Amniotic epithelial cell (primary cell): ENCODE data around the gene CYP24A1.

ENCODE experiments used
- DNase-seq: peaks from one replicate; pipeline ENCODE4 v3.0.0-alpha.2; 2010; ENCODE audit warnings: low read depth

CYP24A1 gene

DNA sequence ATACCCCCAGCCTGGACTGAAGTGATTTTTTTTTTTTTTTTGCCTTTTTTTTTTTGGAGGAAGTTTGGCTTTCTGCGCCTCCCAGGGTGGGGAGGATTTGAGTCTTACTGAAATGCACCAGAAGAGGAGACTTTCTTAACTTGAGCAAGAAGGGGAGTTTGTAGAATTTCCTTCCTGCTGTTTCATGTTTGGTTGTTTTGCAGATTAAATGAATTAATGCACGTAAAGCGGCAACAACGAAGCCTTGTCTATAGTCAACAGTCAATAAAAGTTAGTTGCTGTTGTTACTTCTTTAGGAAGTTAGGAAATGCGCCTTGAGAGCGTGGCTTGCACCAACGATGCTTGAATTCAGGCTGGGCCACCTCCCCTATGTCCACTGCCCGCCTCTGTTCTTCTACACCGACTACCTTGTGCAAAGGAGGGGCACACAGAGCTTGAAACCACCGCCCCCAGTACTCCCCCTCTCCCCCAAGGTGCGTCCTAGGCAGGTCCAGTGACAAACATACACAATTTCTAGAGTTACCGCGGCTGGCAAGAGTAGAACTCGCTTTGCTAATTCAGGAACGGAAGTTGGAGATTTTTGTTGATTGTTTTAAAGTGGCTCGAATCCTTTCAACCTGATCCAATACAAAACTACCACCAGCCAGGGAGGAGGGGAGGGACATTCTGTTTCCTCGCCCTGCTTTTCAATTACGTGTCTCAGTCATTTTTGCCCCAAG is 830 bp upstream of the CYP24A1 start:
- no peak for DNase-seq

DNA sequence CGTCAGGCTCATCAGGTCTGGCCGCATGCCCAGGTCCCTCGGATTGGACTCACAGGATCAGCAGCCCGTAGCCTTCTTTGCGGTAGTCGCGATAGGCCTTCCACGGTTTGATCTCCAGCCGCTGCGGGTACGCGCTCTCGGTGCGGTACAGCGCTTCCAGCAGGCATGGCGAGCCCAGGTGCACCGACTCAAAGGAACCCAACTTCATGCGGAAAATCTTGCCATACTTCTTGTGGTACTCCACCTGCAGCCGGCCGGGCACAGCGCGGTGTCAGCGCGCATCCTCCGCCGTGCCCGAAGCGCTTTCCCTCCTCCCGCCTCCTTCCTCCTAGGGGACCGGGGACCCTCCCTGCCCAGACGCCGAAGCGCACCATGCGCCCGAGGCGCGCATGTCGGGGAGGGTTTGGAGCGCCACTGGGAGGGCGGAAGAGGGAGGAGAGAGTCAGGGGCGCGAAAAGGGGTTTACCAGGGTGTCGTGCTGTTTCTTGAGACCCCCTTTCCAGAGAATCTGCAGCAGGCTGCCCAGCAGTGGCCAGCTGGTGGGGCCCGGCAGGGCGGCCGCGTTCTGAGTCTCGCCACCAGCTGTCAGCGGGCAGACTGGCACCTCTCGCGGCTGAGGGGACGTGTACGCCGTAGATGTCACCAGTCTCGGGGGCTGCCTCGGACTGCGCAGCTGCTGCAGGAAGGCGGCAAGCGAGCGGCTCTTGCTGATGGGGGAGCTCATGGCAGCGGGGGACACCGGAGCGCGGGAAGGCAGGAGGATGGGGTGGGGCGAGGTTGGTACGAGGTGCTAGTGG is 732 bp downstream of the CYP24A1 start:
- DNase-seq: no peak

DNA sequence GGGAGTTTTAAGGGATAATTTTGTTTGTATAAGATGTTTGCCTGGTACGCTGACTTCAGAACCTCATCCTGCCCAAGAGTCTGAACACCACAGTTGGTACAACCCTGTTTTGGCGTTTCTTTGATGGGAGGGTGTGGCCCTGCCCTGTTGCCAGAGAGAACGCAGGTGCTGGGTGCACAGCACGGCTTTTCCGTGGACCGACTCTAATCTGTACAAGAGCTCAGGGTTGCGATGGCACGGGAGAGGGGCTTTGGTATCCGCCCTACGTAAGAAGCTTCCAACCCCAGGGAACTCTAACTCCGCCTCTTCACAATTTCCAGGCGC is 1.3 kb downstream of the CYP24A1 start:
- no peak for DNase-seq

DNA sequence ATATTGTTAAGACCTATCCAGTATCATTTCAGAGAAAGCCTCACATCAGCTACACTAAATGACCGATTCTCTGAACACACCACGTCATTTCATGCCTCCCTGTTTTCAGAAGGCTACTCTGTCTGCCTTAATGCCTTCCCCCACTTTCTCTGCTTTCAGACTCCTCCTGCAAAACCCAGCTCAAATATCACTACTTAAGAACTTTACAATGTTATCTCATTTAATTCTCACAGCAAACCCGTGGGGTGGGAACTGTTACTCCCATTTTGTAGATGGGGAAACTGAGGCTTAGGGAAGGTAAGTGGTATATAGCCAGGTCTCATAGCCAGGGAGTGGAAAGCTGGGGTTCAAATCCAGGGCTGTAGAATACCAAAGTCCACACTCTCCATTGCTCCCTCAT is 2.8 kb downstream of the CYP24A1 start:
- DNase-seq: no peak

DNA sequence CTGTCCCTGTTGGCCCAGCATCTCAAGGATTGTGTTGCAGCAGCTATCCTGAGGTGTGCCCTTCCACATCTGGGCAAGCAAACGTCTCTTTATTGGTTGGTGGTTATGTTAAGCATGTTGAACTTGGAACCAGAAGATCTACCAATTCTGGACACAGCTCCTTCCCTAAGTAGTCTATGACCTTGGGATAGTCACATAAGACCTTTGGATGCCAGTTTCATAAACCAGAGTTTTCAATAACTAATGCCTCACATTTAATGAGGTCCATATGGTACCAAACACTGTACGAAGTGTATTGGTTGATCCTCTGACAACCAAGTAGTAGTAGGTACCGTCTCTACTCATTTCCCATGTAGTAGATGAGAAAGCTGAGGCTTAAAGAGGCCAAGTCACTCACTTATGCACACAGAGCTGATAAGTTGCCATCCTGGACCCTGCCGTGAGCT is 3.7 kb downstream of the CYP24A1 start:
- no peak for DNase-seq

DNA sequence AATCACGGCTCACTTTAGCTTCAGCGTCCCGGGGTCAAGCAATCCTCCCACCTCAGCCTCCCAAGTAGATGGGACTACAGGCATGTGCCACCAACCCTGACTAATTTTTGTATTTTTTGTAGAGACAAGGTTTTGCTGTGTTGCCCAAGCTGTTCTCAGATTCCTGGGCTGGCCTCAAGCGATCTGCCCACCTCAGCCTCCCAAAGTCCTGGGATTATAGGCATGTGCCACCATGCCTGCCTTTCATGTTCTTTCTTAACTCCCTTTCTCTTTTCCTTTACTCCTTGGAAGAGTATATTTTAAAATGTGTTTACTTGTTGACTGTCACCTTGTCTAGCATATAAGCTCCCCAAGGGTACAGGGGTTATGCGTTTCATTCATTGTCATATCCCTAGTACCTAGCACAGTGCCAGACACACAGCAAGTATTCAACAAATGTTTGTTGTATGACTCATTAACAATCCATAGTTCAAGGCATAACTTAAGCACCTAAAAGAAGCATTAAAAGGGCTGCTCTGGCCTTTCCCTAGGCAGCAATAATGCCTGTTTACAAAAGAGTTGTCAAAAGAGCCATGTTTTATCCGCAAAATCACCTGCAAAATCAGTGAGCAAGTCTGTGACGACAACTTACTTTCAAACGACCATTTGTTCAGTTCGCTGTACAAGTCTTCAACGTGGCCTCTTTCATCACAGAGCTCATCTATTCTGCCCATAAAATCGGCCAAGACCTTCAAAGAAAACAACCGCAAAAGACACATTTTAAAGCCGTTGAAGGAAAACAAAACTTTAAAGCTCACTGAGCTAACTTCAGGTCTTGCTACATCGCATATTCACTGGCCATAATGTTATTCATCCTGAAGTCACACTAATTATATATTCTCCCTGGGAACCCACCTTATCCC is 4.6 kb downstream of the CYP24A1 start:
- DNase-seq: no peak

DNA sequence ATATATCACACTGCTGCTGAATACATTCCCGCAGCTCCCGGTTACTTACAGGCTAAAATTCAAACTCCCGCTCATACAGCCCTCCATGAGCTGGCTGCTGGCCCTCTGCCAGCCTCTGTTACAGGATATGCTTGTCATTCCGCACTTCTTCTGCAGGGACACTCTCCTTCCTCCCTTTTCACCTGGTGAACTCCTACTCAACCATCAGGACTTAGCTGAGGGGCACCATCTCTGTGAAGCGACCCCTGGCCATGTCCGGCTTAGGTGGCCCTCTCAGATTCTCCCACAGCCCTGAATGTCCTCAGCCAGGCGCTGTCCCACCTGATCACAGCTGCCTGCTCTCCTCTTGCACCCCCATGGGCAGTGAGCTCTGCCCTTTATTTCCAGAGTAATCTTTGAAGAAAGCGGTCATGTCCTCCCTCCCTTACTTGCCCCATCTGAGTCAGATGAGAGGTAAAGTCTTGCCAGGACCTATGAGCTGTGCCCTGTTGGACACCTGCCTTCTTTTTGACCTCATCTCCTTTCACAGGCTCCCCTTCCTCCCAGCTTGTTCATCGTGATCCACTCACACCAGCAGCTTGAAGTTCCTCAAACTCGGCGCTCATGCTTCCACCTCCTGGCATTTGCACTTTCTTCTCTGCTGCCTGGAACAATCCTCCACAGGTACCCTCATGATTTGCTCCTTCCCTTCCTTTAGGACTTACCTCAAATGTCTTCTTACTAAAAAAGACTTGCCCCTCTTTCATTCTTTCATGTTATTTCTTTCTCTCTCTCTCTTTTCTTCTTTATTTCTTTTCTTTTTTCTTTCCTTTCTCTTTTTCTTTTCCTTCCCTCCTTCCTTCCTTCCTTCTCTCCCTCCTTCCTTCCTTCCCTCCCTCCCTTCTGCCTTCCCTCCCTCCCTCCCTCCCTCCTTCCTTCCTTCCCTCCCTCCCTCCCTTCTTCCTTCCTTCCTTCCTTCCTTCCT is 5.6 kb downstream of the CYP24A1 start:
- DNase-seq: no peak

DNA sequence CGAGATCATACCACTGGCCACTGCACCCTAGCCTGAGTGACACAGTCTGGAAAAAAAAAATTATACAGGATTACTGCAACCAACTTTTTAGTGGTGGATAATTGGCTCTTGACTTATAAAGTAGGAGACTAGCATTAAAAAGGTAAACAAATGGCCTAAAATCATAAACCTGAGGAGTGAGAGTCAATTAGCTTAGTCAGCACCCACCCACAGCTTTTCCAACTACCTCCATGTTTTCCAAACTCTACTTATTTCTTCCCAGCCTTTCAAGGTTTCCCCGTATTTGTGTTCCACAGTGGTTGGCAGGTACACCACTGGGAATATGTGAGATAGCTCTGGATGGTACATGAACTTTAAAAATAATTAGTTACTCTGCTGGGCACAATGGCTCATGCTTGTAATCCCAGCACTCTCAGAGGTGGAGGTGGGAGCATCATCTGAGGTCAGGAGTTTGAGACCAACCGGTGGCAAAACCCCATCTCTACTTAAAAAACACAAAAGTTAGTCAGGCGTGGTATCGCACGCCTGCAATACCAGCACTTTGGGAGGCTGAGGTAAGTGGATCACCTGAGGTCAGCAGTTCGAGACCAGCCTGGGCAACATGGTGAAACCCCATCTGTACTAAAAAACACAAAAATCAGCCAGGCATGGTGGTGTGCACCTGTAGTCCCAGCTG is 6.7 kb downstream of the CYP24A1 start:
- DNase-seq: no peak

DNA sequence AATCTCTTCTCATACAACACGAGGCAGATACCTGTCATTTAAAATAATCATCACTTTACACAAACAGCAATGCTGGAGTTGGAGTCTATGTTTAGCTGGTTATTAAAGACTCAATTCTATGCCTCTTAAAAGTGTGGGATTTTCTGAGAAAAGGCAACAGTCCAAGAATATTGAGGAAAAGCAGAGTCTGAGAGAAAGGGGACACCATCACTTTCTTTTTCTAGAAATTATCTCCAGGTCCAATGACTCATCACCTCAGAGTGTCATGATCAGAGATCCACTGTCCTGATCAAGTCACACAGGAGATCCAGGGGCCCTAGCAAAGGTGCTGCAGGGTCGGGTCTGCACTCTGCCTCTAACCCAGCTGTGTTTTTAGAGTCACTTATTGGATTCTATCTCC is 8.0 kb downstream of the CYP24A1 start:
- DNase-seq: no peak

DNA sequence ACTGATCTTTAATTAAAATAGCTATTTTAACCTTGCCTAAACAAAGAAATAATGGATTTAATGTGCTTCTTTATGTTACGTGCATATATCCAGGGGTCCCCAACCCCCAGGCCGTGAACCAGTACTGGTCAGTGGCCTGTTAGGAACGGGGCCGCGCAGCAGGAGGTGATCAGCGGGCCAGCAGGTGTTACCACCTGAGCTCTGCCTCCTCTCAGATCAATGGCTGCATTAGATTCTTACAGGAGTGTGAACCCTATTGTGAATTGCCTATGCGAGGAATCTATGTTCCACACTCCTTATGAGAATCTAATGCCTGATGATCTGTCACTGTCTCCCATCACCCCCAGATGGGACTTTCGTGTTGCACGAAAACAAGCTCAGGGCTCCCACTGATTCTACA is 8.8 kb downstream of the CYP24A1 start:
- no peak for DNase-seq

DNA sequence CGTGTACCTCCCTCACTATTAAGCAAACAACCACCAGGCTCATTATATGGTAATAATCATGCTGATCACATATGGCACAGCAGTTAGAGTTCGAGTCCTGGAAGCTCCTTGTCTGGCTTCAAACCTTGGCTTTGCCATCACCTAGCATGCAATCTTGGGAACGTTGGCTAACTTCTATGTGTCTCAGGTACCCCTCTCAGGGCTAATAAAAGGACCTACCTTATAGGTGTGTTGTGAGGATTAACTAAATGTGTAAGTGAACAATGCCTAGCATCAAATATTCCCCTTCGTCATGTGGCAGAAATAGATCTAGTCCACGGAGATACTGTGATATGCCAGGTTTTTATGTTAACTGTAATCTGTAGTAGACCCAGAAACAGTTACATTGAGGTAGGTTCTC is 10.4 kb downstream of the CYP24A1 start:
- no peak for DNase-seq

DNA sequence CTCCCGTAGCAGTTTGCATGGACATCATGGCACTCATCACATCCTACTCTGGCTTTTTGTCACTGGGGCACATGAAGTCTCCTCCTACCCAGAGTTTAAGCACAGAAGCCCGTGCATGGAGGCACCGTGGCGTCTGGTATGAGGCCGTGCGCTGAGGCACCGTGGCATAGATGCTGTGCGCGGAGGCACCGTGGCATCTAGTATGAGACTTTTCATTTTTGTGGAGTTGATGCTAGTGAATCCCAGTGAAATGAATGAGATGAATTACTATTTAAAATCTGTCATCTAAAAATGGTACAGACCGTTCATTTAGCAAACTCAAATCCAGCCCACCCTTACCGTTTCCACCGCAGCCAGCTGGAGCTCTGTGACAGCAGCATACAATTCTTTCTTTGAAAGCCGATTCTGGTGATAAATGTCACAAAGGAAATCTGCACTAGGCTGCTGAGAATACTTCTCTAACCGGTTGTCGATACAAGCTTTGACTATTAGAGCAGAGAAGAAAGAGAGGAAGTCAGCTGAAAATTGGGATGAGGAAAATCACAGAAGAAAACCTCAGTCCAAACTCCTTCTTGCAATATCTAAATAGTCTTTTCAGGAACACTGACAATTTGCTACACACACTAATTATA is 11.3 kb downstream of the CYP24A1 start:
- no peak for DNase-seq

DNA sequence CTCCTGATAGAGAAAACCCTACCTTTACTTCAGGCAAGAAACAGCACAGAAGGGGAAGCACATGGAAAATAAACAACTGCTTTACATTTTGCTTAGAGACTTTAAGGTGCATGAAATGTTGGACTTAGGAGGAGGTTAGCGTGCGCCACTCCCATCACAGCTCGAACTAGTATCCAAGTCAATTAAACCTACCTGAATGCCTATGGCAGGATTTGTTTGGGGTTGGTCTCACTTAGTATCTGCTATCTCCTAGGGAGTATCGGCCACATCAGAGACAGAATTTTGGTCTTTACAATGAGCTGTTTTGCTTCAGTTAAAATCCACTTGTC is 12.0 kb downstream of the CYP24A1 start:
- DNase-seq: no peak

DNA sequence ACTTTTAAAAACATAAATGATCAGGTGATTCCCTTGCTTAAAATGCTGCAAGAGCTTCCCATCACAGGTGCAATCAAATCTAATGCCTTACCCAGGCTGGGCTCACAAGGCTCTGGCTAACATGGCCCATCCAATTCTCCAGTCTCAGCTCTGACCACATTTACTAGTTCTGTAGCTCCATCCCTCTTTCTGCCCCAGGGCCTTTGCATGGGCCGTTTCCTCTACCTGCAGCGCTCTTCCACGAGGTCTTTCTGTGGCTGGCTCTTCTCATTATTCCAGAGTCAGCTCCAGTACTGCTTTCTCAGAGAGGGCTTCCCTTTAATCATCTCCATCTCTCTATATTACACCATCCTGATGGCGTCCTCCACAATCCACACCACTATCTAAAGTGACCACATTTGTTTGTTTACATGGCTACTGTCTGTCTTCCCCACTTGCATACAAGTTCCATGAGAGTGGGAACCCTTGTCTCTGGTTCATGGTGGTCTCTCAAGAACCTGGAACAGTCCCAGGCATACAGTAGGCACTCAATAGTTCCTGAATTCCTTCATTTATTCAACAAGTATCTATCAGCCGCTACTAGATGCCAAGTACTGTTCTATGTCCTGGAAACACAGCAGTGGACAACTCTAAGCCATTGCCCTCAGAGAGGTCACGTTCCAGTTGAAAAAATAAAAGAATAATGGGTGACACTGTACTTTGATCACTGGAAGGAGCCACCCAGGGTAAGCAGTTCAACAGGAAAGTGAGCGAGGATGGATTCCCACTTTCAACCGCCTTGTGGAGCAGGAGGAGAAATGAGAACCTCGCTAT is 12.6 kb downstream of the CYP24A1 start:
- no peak for DNase-seq

DNA sequence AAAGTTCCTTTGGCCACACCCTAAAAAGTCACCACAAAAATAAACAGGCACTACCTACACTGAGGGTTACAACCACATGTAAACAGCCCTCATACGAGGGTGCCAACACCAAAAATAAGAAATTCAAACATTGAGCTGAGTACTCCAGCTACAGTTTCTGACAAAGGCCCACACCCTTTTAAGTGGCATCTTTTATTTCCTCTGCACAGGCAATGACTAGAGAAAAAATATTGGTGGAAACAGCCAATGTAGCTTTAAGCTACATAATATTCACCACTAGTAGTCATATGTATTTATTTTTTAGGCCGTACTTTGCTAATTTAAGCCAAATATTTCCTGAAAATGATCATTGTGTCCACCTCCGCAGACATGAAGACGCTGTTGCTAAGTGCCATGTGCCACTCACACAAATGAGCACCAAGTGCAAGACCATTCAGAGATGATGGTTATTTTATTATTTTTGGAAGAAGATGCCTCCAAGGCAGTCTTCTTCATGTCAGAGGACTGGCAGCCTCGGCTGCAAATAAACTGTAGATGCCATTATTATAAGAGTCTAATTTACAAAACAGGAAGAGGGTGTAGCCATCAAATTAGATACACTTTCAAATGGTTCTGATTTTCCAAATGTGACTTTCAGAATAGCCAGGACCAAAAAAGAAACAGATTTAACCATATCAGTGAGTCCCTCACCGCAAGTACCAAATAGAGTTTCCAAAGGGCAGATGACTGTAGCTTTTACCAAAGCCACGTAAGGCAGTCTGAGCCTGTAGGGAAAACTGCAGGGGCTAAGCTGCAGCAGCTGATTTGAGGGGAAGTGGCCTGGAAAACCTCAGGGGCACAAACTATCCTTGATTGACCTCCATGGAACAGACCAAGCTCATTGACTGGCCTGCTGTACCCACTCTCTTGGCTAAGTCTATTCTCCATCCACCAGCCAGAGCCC is 13.4 kb downstream of the CYP24A1 start:
- DNase-seq: no peak

DNA sequence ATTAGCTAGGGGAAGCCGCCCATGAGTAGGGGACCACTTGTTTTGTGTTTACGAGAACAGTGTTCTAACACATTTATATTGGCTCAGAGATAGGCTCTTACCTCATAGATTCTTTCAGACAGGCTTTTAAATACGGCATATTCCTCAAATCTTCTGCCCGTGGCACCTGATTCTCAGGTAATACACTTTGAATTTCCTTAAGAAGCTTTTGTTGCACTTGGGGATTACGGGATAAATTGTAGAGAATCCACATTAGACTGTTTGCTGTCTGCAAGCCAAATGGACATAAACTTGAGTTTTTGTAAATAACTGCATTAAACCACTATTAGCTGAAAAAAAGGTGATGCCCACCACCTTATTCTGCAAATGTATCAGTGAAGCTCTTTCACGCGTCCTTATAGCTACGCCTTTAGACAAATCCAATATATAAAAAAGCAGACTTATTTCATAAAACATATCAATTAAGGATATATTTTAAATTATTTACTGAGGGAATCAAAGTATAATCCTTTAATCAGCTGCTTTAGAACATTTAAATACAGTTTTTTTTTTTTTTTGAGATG is 14.8 kb downstream of the CYP24A1 start:
- DNase-seq: no peak

DNA sequence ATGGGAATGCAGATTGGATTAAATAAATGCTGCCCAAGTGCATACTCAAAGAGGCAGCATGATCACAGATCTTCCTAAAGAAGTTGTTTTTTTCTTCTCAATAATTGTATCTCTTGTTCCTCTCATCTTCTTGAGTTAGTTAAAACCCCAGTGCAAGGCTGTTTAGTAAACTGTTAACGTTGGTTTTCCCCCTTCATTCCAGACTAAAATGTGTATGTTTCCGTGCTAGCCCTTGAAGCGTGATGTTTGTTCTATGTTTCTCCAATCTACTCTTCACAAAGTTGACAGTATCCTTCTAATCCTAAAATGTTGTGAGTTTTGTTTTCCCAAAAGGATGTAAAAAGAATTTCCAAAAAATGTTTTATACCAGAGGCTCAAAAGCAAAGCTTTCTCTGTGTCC is 15.6 kb downstream of the CYP24A1 start:
- no peak for DNase-seq
